SK-N-SH treated with all-trans-retinoic acid at 6 μM for 48 hours (cell line): Measurements from ENCODE around the gene SPZ1.

Source experiments
- ATAC-seq: fragments of 200-7000 bp; cut with Tn5 transposase; 3 replicates; pipeline ENCODE4 v1.9.1; 2020; ENCODE audit warnings: mild to moderate bottlenecking, moderate library complexity
- ARNTL ChIP-seq: fragments of 450-650 bp; formaldehyde crosslinking; IDR thresholded peaks from 2 replicates; pipeline ENCODE4 v1.5.0; 2020; ENCODE audit warnings: low read depth, mild to moderate bottlenecking, moderate library complexity, borderline replicate concordance
- BACH2 ChIP-seq: fragments of 250-450 bp; sonication (Bioruptor Pico); IDR thresholded peaks from 2 replicates; pipeline ENCODE4 v1.9.0; 2021; ENCODE audit warnings: mild to moderate bottlenecking, borderline replicate concordance
- GLIS3 ChIP-seq: fragments of 250-450 bp; sonication (Bioruptor Pico); IDR thresholded peaks from 2 replicates; pipeline ENCODE4 v1.5.0; 2020; ENCODE audit warnings: mild to moderate bottlenecking, moderate library complexity
- ISL1 ChIP-seq: fragments of 250-450 bp; sonication (Bioruptor Pico); IDR thresholded peaks from 2 replicates; pipeline ENCODE4 v2.1.2; 2022; ENCODE audit warnings: mild to moderate bottlenecking, moderate library complexity
- OSR1 ChIP-seq: fragments of 250-450 bp; sonication (Bioruptor Pico); IDR thresholded peaks from 2 replicates; pipeline ENCODE4 v1.8.0; 2022; ENCODE audit warnings: moderate library complexity, mild to moderate bottlenecking, inconsistent platforms
- PPARA ChIP-seq: fragments of 250-450 bp; sonication (Bioruptor Pico); IDR thresholded peaks from 2 replicates; pipeline ENCODE4 v1.5.0; 2020; ENCODE audit warnings: mild to moderate bottlenecking, borderline replicate concordance
- RARB ChIP-seq: fragments of 250-450 bp; sonication (Bioruptor Pico); IDR thresholded peaks from 2 replicates; pipeline ENCODE4 v1.8.0; 2021; ENCODE audit warnings: mild to moderate bottlenecking, moderate library complexity
- SNAI2 ChIP-seq: fragments of 250-450 bp; sonication (Bioruptor Pico); IDR thresholded peaks from 2 replicates; pipeline ENCODE4 v1.5.0; 2020; ENCODE audit warnings: mild to moderate bottlenecking, moderate library complexity
- TOX ChIP-seq: fragments of 250-450 bp; sonication (Bioruptor Pico); IDR thresholded peaks from 2 replicates; pipeline ENCODE4 v1.8.0; 2021; ENCODE audit warnings: mild to moderate bottlenecking, moderate library complexity, borderline replicate concordance
- ZC3H10 ChIP-seq: fragments of 250-450 bp; sonication (Bioruptor Pico); IDR thresholded peaks from 2 replicates; pipeline ENCODE4 v1.5.1; 2021; ENCODE audit warnings: mild to moderate bottlenecking, moderate library complexity
- ZFP3 ChIP-seq: fragments of 250-450 bp; sonication (Bioruptor Pico); IDR thresholded peaks from 2 replicates; pipeline ENCODE4 v1.5.0; 2020; ENCODE audit warnings: mild to moderate bottlenecking, moderate library complexity
- ZFP30 ChIP-seq: fragments of 450-650 bp; formaldehyde crosslinking; IDR thresholded peaks from 2 replicates; pipeline ENCODE4 v1.5.0; 2022; ENCODE audit warnings: mild to moderate bottlenecking, moderate library complexity
- ZNF70 ChIP-seq: fragments of 450-650 bp; formaldehyde crosslinking; IDR thresholded peaks from 2 replicates; pipeline ENCODE4 v1.5.0; 2020; ENCODE audit warnings: mild to moderate bottlenecking, moderate library complexity
- ZNF8 ChIP-seq: fragments of 450-650 bp; formaldehyde crosslinking; IDR thresholded peaks from 2 replicates; pipeline ENCODE4 v1.5.0; 2020; ENCODE audit warnings: mild to moderate bottlenecking, moderate library complexity
- TF ChIP-seq, protein P1 (sequence below): fragments of 250-450 bp; sonication (Bioruptor Pico); IDR thresholded peaks from 2 replicates; pipeline ENCODE4 v1.5.1; 2021; ENCODE audit warnings: mild to moderate bottlenecking, moderate library complexity
- TF ChIP-seq, protein P2 (sequence below): fragments of 250-450 bp; sonication (Bioruptor Pico); IDR thresholded peaks from 2 replicates; pipeline ENCODE4 v1.5.0; 2020; ENCODE audit warnings: mild to moderate bottlenecking, moderate library complexity
- TF ChIP-seq, protein P3 (sequence below): fragments of 250-450 bp; sonication (Bioruptor Pico); IDR thresholded peaks from 2 replicates; pipeline ENCODE4 v1.8.0; 2020; ENCODE audit warnings: mild to moderate bottlenecking, moderate library complexity, borderline replicate concordance
- TF ChIP-seq, protein P4 (sequence below): fragments of 250-450 bp; sonication (Bioruptor Pico); IDR thresholded peaks from 2 replicates; pipeline ENCODE4 v1.8.0; 2021; ENCODE audit warnings: low read depth, mild to moderate bottlenecking, moderate library complexity, borderline replicate concordance

SPZ1 gene

DNA sequence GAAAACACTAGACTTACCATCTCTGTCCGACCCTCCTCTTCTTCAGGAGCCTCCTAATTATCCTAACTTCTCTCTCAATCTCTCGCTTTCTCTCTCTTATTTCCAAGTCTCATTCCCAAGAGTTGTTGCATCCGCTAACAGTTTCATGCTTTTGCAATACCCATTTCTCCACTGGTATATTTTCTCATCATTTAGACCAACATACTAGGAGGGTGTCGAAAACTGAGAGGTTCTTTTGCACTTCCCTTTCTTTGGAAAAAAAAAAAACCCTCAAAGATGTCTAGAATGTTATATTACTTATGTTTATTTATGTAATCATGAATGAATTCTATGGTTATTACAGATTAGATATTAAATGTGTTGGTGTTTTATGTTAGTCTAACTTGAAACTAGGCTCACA lies 35.9 kb downstream of the SPZ1 start:
- no peak for ATAC-seq
- no peak for TF ChIP-seq RARB (CRISPR knock-in tag)
- TF ChIP-seq, protein P1, sequence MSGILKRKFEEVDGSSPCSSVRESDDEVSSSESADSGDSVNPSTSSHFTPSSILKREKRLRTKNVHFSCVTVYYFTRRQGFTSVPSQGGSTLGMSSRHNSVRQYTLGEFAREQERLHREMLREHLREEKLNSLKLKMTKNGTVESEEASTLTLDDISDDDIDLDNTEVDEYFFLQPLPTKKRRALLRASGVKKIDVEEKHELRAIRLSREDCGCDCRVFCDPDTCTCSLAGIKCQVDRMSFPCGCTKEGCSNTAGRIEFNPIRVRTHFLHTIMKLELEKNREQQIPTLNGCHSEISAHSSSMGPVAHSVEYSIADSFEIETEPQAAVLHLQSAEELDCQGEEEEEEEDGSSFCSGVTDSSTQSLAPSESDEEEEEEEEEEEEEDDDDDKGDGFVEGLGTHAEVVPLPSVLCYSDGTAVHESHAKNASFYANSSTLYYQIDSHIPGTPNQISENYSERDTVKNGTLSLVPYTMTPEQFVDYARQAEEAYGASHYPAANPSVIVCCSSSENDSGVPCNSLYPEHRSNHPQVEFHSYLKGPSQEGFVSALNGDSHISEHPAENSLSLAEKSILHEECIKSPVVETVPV (CRISPR knock-in tag): no peak
- no peak for TF ChIP-seq OSR1 (CRISPR knock-in tag)
- no peak for TF ChIP-seq ZC3H10 (CRISPR knock-in tag)
- TF ChIP-seq SNAI2 (CRISPR knock-in tag): no peak
- no peak for TF ChIP-seq ZFP30

DNA sequence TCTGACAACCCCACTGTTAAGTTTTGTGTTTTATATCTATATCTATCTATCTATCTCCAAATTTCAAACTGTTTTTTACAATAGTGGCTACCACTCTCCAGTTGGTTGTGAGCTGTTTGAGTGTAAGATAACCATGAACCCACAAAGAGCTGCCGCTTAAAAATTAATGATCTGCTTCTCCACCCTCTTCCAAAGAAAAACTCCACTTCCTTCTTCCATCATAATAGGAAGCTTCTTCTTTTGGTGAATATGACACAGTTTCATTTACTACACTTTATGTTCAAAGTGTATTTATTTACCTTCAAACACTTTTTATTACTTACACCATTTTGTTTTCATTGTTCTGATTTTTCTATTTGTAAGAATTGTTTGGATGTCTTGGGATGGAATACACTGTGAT lies 37.9 kb downstream of the SPZ1 start:
- no peak for ATAC-seq

DNA sequence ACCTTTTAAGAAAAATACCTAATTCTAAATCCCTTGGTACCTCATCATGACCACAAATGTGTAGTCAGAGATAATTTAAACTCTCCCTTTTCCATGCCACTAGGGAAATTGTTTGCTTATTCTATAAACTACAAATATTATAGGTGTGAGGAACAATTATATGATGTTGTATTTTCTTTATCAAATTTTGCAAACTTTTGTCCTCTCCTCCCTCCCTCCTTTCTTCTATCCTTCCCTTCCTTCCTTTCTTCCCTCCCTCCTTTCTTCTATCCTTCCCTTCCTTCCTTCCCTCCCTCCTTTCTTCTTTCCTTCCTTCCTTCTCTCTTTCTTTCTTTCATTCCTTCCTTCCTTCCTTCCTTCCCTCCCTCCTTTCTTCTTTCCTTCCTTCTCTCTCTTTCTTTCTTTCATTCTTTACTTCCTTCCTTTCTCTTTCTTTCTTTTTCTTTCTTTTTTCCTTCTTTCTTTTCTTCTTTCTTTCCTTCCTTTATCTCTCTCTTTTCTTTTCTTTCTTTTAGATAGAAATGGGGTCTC lies 41.2 kb downstream of the SPZ1 start:
- TF ChIP-seq, protein P2, sequence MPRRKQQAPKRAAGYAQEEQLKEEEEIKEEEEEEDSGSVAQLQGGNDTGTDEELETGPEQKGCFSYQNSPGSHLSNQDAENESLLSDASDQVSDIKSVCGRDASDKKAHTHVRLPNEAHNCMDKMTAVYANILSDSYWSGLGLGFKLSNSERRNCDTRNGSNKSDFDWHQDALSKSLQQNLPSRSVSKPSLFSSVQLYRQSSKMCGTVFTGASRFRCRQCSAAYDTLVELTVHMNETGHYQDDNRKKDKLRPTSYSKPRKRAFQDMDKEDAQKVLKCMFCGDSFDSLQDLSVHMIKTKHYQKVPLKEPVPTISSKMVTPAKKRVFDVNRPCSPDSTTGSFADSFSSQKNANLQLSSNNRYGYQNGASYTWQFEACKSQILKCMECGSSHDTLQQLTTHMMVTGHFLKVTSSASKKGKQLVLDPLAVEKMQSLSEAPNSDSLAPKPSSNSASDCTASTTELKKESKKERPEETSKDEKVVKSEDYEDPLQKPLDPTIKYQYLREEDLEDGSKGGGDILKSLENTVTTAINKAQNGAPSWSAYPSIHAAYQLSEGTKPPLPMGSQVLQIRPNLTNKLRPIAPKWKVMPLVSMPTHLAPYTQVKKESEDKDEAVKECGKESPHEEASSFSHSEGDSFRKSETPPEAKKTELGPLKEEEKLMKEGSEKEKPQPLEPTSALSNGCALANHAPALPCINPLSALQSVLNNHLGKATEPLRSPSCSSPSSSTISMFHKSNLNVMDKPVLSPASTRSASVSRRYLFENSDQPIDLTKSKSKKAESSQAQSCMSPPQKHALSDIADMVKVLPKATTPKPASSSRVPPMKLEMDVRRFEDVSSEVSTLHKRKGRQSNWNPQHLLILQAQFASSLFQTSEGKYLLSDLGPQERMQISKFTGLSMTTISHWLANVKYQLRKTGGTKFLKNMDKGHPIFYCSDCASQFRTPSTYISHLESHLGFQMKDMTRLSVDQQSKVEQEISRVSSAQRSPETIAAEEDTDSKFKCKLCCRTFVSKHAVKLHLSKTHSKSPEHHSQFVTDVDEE (CRISPR knock-in tag): no peak
- TF ChIP-seq ZC3H10 (CRISPR knock-in tag): no peak
- no peak for TF ChIP-seq ZFP3
- ATAC-seq: no peak

More for the DNA sequence above, 37.9 kb downstream of the SPZ1 start:
- no peak for TF ChIP-seq BACH2 (CRISPR knock-in tag)
- no peak for TF ChIP-seq OSR1 (CRISPR knock-in tag)
- no peak for TF ChIP-seq RARB (CRISPR knock-in tag)
- no peak for TF ChIP-seq ZNF70 (CRISPR knock-in tag)
- no peak for TF ChIP-seq ISL1
- no peak for TF ChIP-seq ZNF8 (CRISPR knock-in tag)
- no peak for TF ChIP-seq GLIS3 (CRISPR knock-in tag)
- no peak for TF ChIP-seq ZFP3
- no peak for TF ChIP-seq ARNTL (CRISPR knock-in tag)
- TF ChIP-seq, protein P3, sequence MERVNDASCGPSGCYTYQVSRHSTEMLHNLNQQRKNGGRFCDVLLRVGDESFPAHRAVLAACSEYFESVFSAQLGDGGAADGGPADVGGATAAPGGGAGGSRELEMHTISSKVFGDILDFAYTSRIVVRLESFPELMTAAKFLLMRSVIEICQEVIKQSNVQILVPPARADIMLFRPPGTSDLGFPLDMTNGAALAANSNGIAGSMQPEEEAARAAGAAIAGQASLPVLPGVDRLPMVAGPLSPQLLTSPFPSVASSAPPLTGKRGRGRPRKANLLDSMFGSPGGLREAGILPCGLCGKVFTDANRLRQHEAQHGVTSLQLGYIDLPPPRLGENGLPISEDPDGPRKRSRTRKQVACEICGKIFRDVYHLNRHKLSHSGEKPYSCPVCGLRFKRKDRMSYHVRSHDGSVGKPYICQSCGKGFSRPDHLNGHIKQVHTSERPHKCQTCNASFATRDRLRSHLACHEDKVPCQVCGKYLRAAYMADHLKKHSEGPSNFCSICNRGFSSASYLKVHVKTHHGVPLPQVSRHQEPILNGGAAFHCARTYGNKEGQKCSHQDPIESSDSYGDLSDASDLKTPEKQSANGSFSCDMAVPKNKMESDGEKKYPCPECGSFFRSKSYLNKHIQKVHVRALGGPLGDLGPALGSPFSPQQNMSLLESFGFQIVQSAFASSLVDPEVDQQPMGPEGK (CRISPR knock-in tag): no peak

DNA sequence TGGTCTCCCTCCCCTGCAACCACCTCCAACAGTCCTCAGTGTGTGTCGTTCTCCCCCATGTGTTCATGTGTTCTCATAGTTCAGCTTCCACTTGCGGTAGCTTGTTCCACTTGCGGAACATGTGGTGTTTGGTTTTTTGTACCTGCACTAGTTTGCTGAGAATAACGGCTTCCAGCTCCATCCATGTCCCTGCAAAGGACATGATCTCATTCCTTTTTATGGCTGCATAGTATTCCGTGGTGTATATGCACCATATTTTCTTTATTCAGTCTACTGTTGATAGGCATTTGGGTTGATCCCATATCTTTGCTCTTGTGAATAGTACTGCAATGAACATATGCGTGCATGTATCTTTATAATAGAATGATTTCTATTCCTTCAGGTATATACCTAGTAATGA lies 45.1 kb downstream of the SPZ1 start:
- TF ChIP-seq, protein P3 (CRISPR knock-in tag): no peak
- TF ChIP-seq PPARA: no peak
- TF ChIP-seq, protein P1 (CRISPR knock-in tag): no peak
- no peak for TF ChIP-seq ZNF8 (CRISPR knock-in tag)
- TF ChIP-seq TOX (CRISPR knock-in tag): no peak
- TF ChIP-seq, protein P4, sequence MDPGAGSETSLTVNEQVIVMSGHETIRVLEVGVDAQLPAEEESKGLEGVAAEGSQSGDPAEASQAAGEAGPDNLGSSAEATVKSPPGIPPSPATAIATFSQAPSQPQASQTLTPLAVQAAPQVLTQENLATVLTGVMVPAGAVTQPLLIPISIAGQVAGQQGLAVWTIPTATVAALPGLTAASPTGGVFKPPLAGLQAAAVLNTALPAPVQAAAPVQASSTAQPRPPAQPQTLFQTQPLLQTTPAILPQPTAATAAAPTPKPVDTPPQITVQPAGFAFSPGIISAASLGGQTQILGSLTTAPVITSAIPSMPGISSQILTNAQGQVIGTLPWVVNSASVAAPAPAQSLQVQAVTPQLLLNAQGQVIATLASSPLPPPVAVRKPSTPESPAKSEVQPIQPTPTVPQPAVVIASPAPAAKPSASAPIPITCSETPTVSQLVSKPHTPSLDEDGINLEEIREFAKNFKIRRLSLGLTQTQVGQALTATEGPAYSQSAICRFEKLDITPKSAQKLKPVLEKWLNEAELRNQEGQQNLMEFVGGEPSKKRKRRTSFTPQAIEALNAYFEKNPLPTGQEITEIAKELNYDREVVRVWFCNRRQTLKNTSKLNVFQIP: no peak
- TF ChIP-seq ZFP30: no peak
- TF ChIP-seq ZFP3: no peak
- ATAC-seq: no peak
